T-helper 2 cell treated with Interferon-gamma antibody and Interleukin-4, amounts not matched to agents 5 μg/mL and 100 μg/mL, for 36 hours (primary cell): ENCODE measurements around the gene FAM171A1.
"Not testable (repeated sequence)": the region's sequence is repeated elsewhere in the genome, so short reads cannot be mapped to it uniquely, and the experiment has no call there.

ENCODE experiments used
- DNase-seq: peaks from one replicate; pipeline ENCODE4 v3.0.0; 2021; ENCODE audit warnings: low spot score
- H3K27ac Mint-ChIP-seq: one replicate; pipeline ENCODE4 v1.8.0; 2021; ENCODE audit warnings: mild to moderate bottlenecking, mixed read lengths
- H3K27me3 Mint-ChIP-seq: one replicate; pipeline ENCODE4 v1.8.0; 2021; ENCODE audit warnings: low read depth, mixed read lengths
- H3K36me3 Mint-ChIP-seq: one replicate; pipeline ENCODE4 v1.8.0; 2021; ENCODE audit warnings: low read depth, mixed read lengths
- H3K4me1 Mint-ChIP-seq: one replicate; pipeline ENCODE4 v1.8.0; 2021; ENCODE audit warnings: low read depth, mixed read lengths
- H3K4me3 Mint-ChIP-seq: one replicate; pipeline ENCODE4 v1.8.0; 2022; ENCODE audit warnings: mild to moderate bottlenecking, moderate library complexity, mixed read lengths
- H3K9me3 Mint-ChIP-seq: one replicate; pipeline ENCODE4 v1.8.0; 2021; ENCODE audit warnings: mixed read lengths

The FAM171A1 gene

GRCh38 chr10:15216700-15217099 is 154.4 kb downstream of the FAM171A1 start:
- no peak for DNase-seq
- Mint-ChIP-seq H3K27me3 (no peaks in the 10 kb centered on the region), H3K4me1 (peaks cover 3% of the 10 kb centered on the region), H3K27ac (no peak overlapping the region), H3K36me3 (peaks cover 5% of the 10 kb centered on the region), H3K9me3 (no peaks in the 10 kb centered on the region), H3K4me3 (no peak overlapping the region)

GRCh38 chr10:15214237-15214636 is 156.9 kb downstream of the FAM171A1 start:
- Mint-ChIP-seq H3K4me3 (no peak overlapping the region), H3K27ac (no peak overlapping the region), H3K9me3 (no peaks in the 10 kb centered on the region), H3K27me3 (no peaks in the 10 kb centered on the region), H3K4me1 (peaks cover 20% of the 10 kb centered on the region), H3K36me3 (peaks cover 5% of the 10 kb centered on the region)
- no peak for DNase-seq

DNA sequence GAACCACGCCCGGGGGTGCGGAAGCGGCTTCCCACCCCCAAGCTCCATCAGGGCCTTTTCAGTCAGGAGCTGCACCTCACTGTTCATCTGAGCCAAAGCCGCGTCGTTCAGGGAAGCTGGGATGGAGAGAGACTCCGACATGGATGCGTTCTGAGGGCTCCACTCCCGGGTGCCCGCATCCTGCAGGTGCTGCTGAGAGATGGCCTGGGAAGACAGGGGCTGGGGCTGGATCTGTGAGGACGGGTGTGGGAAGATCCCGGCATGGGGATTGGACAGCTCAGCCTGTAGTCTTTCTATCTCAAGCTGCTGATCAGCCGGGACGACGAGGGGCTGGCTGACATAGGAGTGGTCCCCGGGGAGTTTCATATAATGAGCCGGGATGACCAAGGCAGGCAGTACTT is 157.6 kb downstream of the FAM171A1 start:
- Mint-ChIP-seq H3K4me3 (no peak overlapping the region), H3K36me3 (peaks cover 5% of the 10 kb centered on the region), H3K27me3 (no peaks in the 10 kb centered on the region), H3K27ac (no peak overlapping the region), H3K4me1 (peaks cover 26% of the 10 kb centered on the region), H3K9me3 (no peaks in the 10 kb centered on the region)
- no peak for DNase-seq

DNA sequence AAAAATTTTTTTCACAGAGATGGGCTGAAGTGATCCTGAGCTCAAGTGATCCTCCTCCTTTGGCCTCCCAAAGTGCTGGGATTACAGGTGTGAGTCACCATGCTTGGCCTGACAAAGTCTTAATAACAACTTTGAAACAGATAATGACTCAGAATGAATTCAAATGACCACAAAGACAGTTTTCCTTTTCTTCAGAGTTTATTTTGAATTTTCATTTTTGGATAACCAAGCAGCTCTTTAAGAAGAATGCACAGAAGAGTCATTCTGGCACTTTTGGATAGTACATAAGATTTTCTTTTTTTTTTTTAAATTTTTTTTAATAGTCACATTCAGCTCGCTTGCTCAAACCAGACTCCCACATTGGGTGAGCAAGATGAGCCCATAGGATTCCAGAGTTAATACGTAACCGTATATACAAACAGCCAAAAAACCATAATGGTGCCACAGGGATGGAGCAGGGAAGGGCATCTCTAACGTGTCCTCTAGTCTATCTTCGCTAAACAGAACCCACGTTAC is 159.6 kb downstream of the FAM171A1 start:
- no peaks in the 10 kb centered on the region for H3K27me3 Mint-ChIP-seq
- H3K27ac Mint-ChIP-seq = no peak overlapping the region
- peaks cover 43% of the 10 kb centered on the region for H3K4me1 Mint-ChIP-seq
- peaks cover 6% of the 10 kb centered on the region for H3K36me3 Mint-ChIP-seq
- H3K9me3 Mint-ChIP-seq = no peaks in the 10 kb centered on the region
- no peak for DNase-seq
- no peak overlapping the region for H3K4me3 Mint-ChIP-seq

GRCh38 chr10:15210521-15210920 is 160.6 kb downstream of the FAM171A1 start:
- DNase-seq = no peak
- Mint-ChIP-seq H3K27me3 (no peaks in the 10 kb centered on the region), H3K27ac (no peak overlapping the region), H3K9me3 (no peaks in the 10 kb centered on the region), H3K4me1 (peaks cover 52% of the 10 kb centered on the region), H3K36me3 (peaks cover 6% of the 10 kb centered on the region), H3K4me3 (no peak overlapping the region)

GRCh38 chr10:15209827-15210509 is 161.1 kb downstream of the FAM171A1 start:
- peaks cover 6% of the 10 kb centered on the region for H3K36me3 Mint-ChIP-seq
- H3K27ac Mint-ChIP-seq = peak overlapping the region; percentile 45
- DNase-seq = peak; percentile 71
- peaks cover 53% of the 10 kb centered on the region for H3K4me1 Mint-ChIP-seq
- H3K9me3 Mint-ChIP-seq = no peaks in the 10 kb centered on the region
- H3K27me3 Mint-ChIP-seq = no peaks in the 10 kb centered on the region
- H3K4me3 Mint-ChIP-seq = peak overlapping the region; percentile 49

DNA sequence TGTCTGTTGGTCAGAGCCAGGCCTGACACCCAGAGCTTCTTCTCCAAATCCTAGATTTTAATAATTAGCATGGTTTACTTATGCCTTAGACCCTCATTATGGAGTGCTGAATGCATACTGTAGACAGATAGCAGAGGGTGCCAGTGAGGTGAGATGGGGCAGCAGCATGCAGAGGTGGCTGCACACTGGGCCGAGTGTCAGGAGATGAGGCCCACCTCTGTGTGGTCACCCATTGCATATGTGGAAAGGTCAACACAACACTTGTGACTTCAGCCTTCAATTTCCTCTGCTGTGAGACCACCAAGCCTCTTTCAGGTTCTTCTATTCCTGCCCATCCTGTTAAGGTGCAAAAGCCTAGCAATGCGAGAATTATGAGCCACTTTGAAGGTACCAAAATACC is 162.9 kb downstream of the FAM171A1 start:
- Mint-ChIP-seq H3K4me1 (peaks cover 56% of the 10 kb centered on the region), H3K36me3 (peaks cover 6% of the 10 kb centered on the region), H3K9me3 (no peaks in the 10 kb centered on the region), H3K4me3 (peak overlapping the region; percentile 53), H3K27me3 (no peaks in the 10 kb centered on the region), H3K27ac (peak overlapping the region; percentile 84)
- DNase-seq = no peak

DNA sequence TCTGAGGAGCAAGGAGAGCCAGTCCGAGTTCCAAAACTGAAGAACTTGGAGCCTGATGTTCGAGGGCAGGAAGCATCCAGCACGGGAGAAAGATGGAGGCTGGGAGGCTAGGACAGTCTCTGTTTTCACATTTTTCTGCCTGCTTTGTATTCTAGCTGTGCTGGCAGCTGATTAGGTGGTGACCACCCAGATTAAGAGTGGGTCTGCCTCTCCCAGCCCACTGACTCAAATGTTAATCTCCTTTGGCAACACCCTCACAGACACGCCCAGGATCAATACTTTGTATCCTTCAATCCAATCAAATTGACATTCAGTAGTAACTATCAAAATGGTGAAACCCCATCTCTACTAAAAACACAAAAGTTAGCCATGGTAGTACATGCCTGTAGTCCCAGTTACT is 163.7 kb downstream of the FAM171A1 start:
- H3K9me3 Mint-ChIP-seq, DNase-seq, H3K27me3 Mint-ChIP-seq, H3K36me3 Mint-ChIP-seq: not testable (repeated sequence)
- Mint-ChIP-seq H3K27ac (peak overlapping the region; percentile 41), H3K4me1 (peaks cover 64% of the 10 kb centered on the region), H3K4me3 (peak overlapping the region; percentile 18)

- peaks cover 8% of the 10 kb centered on the region for H3K36me3 Mint-ChIP-seq
- peaks cover 58% of the 10 kb centered on the region for H3K4me1 Mint-ChIP-seq
- H3K27me3 Mint-ChIP-seq = peaks cover 4% of the 10 kb centered on the region
- no peak overlapping the region for H3K4me3 Mint-ChIP-seq
- DNase-seq = no peak
- H3K27ac Mint-ChIP-seq = peak overlapping the region; percentile 50
- no peaks in the 10 kb centered on the region for H3K9me3 Mint-ChIP-seq
These were observed 168.4 kb downstream of the FAM171A1 start for GRCh38 chr10:15202639-15203038.

GRCh38 chr10:15202301-15202621 is 168.8 kb downstream of the FAM171A1 start:
- not testable (repeated sequence) for H3K9me3 Mint-ChIP-seq, DNase-seq, H3K36me3 Mint-ChIP-seq, H3K4me3 Mint-ChIP-seq, H3K27me3 Mint-ChIP-seq
- Mint-ChIP-seq H3K27ac (peak overlapping the region; percentile 50), H3K4me1 (peaks cover 59% of the 10 kb centered on the region)

DNA sequence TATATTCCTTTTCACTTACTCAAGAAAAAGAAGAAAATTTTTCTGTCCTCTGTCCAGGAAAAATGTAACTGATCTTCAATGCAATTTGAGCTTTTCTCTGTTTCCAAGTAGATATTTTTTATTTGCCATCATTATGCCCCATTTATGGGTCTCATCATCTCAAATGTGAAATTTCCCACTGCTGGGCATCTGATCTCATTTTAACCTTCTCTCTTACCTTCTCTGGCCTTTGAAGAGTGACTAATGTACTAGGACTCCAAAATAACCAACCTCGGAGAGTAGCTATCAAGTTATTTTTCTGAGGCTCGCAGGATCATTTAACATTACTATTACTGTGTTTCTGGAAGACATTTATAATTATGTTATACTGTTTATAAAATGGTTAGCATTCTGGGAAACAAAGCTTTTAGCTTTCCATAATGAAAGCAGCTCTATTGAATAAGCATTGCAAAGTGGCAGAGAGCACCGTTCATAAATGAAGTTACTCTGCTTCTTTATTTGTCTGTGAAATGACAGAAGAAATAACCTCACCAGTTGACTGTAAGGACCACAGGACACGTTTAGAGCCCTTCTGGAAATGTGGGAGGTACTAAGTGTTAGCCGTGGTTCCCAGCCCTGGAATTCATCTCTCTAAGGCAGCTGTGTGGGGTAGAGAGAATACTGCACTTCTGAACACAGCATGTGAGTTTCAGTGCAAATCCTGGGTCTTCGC is 169.3 kb downstream of the FAM171A1 start:
- Mint-ChIP-seq H3K27ac (peak overlapping the region; percentile 13), H3K36me3 (peaks cover 8% of the 10 kb centered on the region), H3K27me3 (peaks cover 4% of the 10 kb centered on the region), H3K9me3 (no peaks in the 10 kb centered on the region), H3K4me3 (no peak overlapping the region), H3K4me1 (peaks cover 60% of the 10 kb centered on the region)
- DNase-seq = no peak

GRCh38 chr10:15200626-15201025 is 170.5 kb downstream of the FAM171A1 start:
- Mint-ChIP-seq H3K4me3 (peak overlapping the region; percentile 56), H3K27me3 (peaks cover 6% of the 10 kb centered on the region), H3K4me1 (peaks cover 56% of the 10 kb centered on the region), H3K36me3 (peaks cover 6% of the 10 kb centered on the region), H3K9me3 (no peaks in the 10 kb centered on the region), H3K27ac (peak overlapping the region; percentile 19)
- no peak for DNase-seq

- Mint-ChIP-seq H3K9me3 (no peaks in the 10 kb centered on the region), H3K4me3 (no peak overlapping the region), H3K27ac (no peak overlapping the region), H3K27me3 (peaks cover 6% of the 10 kb centered on the region), H3K4me1 (peaks cover 52% of the 10 kb centered on the region), H3K36me3 (peaks cover 3% of the 10 kb centered on the region)
- DNase-seq = no peak
These were observed 173.2 kb downstream of the FAM171A1 start for GRCh38 chr10:15197911-15198310.

DNA sequence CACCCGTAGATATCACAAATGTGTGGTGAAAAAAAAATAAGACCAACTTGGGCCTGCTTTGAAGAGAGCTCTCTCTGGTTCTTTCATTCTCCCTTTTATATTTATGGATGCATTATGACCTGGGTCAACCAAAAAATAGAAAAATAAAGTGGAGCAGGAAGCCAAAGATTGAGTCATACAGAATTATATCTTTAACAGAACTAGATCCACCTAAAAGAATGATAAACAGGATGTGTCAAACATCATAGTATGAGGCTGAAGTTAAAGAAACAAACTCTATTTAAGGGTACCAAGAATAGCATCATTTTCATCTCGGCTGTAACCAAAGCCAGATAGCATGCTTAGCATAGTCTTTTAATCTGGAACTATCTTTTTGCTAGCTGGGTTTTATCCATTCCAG is 173.8 kb downstream of the FAM171A1 start:
- H3K27me3 Mint-ChIP-seq = peaks cover 6% of the 10 kb centered on the region
- H3K4me1 Mint-ChIP-seq = peaks cover 46% of the 10 kb centered on the region
- peak overlapping the region; percentile 81 for H3K27ac Mint-ChIP-seq
- peaks cover 3% of the 10 kb centered on the region for H3K36me3 Mint-ChIP-seq
- no peak for DNase-seq
- peak overlapping the region; percentile 52 for H3K4me3 Mint-ChIP-seq
- no peaks in the 10 kb centered on the region for H3K9me3 Mint-ChIP-seq
